ENCODE measurements around the gene SEMA4C.

SEMA4C gene

GRCh38 chr2:96869822-96870625 is at the start of gene SEMA4C:
SEMA4C (minus strand) TSS chr2:96870080; CDS start chr2:96867886, 2,194 bp downstream.
- no peak for DNase-seq

- no peak for DNase-seq
Observed at GRCh38 chr2:96918754-96919550, 49.1 kb upstream of the SEMA4C start.

- DNase-seq, result no peak
Observed at GRCh38 chr2:96918092-96918753, 48.3 kb upstream of the SEMA4C start.

- no peak for DNase-seq
Observed at GRCh38 chr2:96916646-96917543, 47.0 kb upstream of the SEMA4C start.

- DNase-seq, result no peak
Observed at GRCh38 chr2:96916156-96916630, 46.3 kb upstream of the SEMA4C start.

GRCh38 chr2:96914332-96914731 is 44.5 kb upstream of the SEMA4C start:
- DNase-seq, result no peak

- peak; percentile 95 to 97 for DNase-seq
Observed at GRCh38 chr2:96913398-96914202, 43.7 kb upstream of the SEMA4C start.

GRCh38 chr2:96913117-96913397 is 43.2 kb upstream of the SEMA4C start:
- DNase-seq, result peak in 1 of 2 experiments; percentile 24

GRCh38 chr2:96912346-96913116 is 42.7 kb upstream of the SEMA4C start:
- DNase-seq, result no peak

- no peak for DNase-seq
Observed at GRCh38 chr2:96909611-96910021, 39.7 kb upstream of the SEMA4C start.

- DNase-seq, result no peak
Observed at GRCh38 chr2:96907115-96908041, 37.5 kb upstream of the SEMA4C start.

- DNase-seq, result no peak
Observed at GRCh38 chr2:96906729-96907114, 36.8 kb upstream of the SEMA4C start.

- DNase-seq, result peak; percentile 36 to 42
Observed at GRCh38 chr2:96903815-96904214, 33.9 kb upstream of the SEMA4C start.

GRCh38 chr2:96903318-96903717 is 33.4 kb upstream of the SEMA4C start:
- no peak for DNase-seq

- no peak for DNase-seq
Observed at GRCh38 chr2:96900237-96900636, 30.4 kb upstream of the SEMA4C start.

- DNase-seq, result no peak
Observed at GRCh38 chr2:96899413-96899741, 29.5 kb upstream of the SEMA4C start.

- DNase-seq, result no peak
Observed at GRCh38 chr2:96898641-96899412, 28.9 kb upstream of the SEMA4C start.

- no peak for DNase-seq
Observed at GRCh38 chr2:96898135-96898505, 28.2 kb upstream of the SEMA4C start.

- DNase-seq, result no peak
Observed at GRCh38 chr2:96897491-96898134, 27.7 kb upstream of the SEMA4C start.
